Measurements from ENCODE around the gene CGB5. TPM values are rescaled to one million over a fixed set of nuclear protein-coding genes. Genes with fewer than 3 reads are reported as not detected.

CGB5 gene
- total RNA-seq, 2 experiments from 2014 or later = not detected

DNA sequence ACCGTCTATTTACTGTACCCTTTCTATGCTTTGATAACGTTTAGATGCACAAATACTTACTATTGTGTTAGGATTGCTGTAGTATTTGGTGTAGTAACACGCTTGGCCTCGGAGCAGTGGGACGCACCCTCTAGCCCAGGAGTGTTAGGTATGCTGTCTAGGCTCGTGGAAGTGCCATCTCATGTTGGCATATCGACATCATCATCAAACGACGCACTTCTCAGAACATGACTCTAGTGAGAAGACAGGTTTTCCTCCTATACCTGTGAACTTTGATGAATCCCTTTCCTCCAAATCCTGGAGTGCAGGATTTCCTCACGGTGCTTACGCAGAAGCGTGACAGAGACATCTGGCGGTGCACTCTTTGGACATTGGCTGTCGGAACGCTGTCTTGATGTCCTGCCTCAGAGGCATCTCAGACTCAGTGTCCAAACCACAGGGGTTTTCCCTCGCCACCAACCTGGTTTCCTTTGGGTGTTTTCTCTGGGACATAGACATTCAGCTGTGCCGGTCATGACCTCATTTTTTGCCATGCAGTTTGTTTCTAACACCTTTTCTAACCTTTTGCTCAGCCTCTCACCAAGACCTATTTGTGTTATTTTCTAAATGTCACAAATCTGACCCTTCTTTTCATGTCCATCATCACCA, 47.9 kb downstream of the CGB5 start:
- no peak for DNase-seq
- Mint-ChIP-seq H3K4me1 (peaks cover 23% of the 10 kb centered on the region), H3K27me3 (no peaks in the 10 kb centered on the region), H3K36me3 (ENCODE audit: low read depth) (peaks cover 51% of the 10 kb centered on the region), H3K9me3 (no peaks in the 10 kb centered on the region), H3K27ac (no peak overlapping the region), H3K4me3 (no peak overlapping the region)
- ChIA-PET CTCF (interaction anchor here (0.9 kb wide), 1 partner anchor 15 kb away, joined by 5 read pairs; no protein-coding TSS in a partner anchor), POLR2A (no interaction called here)

DNA sequence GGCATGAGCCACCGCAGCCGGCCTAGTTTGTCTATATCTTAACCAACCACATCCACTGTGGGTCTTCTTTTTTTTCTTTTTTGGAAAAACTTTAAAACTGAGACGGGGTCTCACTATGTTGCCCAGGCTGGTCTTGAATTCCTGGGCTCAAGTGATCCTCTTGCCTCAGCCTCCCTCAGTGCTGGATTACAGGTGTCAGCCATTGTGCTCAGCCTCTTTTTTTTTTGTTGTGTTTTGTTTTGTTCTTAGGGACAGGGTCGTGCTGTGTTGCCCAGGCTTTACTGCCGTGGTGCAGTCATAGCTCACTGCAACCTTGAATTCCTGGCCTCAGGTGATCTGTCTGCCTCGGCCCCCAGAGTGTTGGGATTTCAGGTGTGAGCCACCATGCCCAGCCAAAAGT, 49.0 kb downstream of the CGB5 start:
- CTCF ChIA-PET = interaction anchor here (0.7 to 0.9 kb wide), 2 partner anchors 14 to 103 kb away, joined by 3 to 5 read pairs; no protein-coding TSS in a partner anchor
- Mint-ChIP-seq H3K27ac (no peak overlapping the region), H3K4me1 (peaks cover 26% of the 10 kb centered on the region), H3K9me3 (no peaks in the 10 kb centered on the region), H3K27me3 (no peaks in the 10 kb centered on the region), H3K36me3 (ENCODE audit: low read depth) (peaks cover 47% of the 10 kb centered on the region), H3K4me3 (no peak overlapping the region)
- POLR2A ChIA-PET = no interaction called here
- no peak for DNase-seq

Small RNA genes lying within 50 kb of the gene (microRNA-seq; reads per million reads assigned to microRNA genes)
- 0.63 reads per million for gene MIR6798 (ENCODE audit: borderline microRNAs expressed, borderline replicate concordance)

Other genes with a start within 250 kb of the CGB5 start
- gene BCAT2, start 232.8 kb upstream of the CGB5 start, total RNA-seq = 10 to 100 TPM; 42.3 to 43.3 TPM
- gene HSD17B14, start 207.4 kb upstream of the CGB5 start, total RNA-seq = under 1 TPM; 0.27 to 0.77 TPM
- 1 to 10 TPM; 3.8 to 4.6 TPM for gene PLEKHA4, start 175.2 kb upstream of the CGB5 start, total RNA-seq
- gene PPP1R15A, start 171.4 kb upstream of the CGB5 start, total RNA-seq = 10 to 100 TPM; 49.6 to 53.3 TPM
- gene TULP2, start 145.1 kb upstream of the CGB5 start, total RNA-seq = not detected
- gene NUCB1, start 143.5 kb upstream of the CGB5 start, total RNA-seq = 100 to 1,000 TPM; 231 to 251 TPM
- gene DHDH, start 110.1 kb upstream of the CGB5 start, total RNA-seq = 1 to 10 TPM; 3.1 to 3.2 TPM
- gene BAX, start 89.0 kb upstream of the CGB5 start, total RNA-seq = 100 to 1,000 TPM; 310 to 324 TPM
- 100 to 1,000 TPM; 683 to 880 TPM for gene FTL, start 78.5 kb upstream of the CGB5 start, total RNA-seq
- gene GYS1, start 50.5 kb upstream of the CGB5 start, total RNA-seq = 10 to 100 TPM; 55.8 to 60.8 TPM
- 10 to 100 TPM; 82.2 to 89.4 TPM for gene RUVBL2, start 50.0 kb upstream of the CGB5 start, total RNA-seq
- not detected for gene LHB, start 26.8 kb upstream of the CGB5 start, total RNA-seq
- not detected for gene CGB3, start 19.5 kb upstream of the CGB5 start, total RNA-seq
- under 1 TPM in 1 of 2 experiments, not detected in 1; 0.47 TPM for gene CGB2, start 12.0 kb upstream of the CGB5 start, total RNA-seq
- gene CGB1, start 7.0 kb upstream of the CGB5 start, total RNA-seq = not detected
- gene CGB8, start 5.3 kb downstream of the CGB5 start, total RNA-seq = not detected
- not detected for gene CGB7, start 13.9 kb downstream of the CGB5 start, total RNA-seq
- not detected for gene NTF4, start 21.0 kb downstream of the CGB5 start, total RNA-seq
- gene KCNA7, start 28.9 kb downstream of the CGB5 start, total RNA-seq = not detected
- 100 to 1,000 TPM; 234 to 249 TPM for gene SNRNP70, start 41.6 kb downstream of the CGB5 start, total RNA-seq
- 1 to 10 TPM; 5.6 TPM for gene LIN7B, start 70.5 kb downstream of the CGB5 start, total RNA-seq
- gene C19orf73, start 75.3 kb downstream of the CGB5 start, total RNA-seq = 1 to 10 TPM; 1.0 to 1.3 TPM
- 1 to 10 TPM; 1.6 TPM for gene PPFIA3, start 75.7 kb downstream of the CGB5 start, total RNA-seq
- not detected for gene HRC, start 111.5 kb downstream of the CGB5 start, total RNA-seq
- under 1 TPM; 0.25 to 0.33 TPM for gene TRPM4, start 113.9 kb downstream of the CGB5 start, total RNA-seq

Measured in activated CD4-positive, alpha-beta T cell treated with anti-CD3 and anti-CD28 coated beads, Interleukin-2, amount 10 ng/mL, durations not matched to agents 7 days and 5 days (primary cell).